ENCODE data around the gene ARPC5L. TPM values are rescaled to one million over a fixed set of nuclear protein-coding genes. Genes with fewer than 3 reads are reported as not detected.
A peak's percentile ranks its signal among the peaks of the same experiment; 100 is the strongest.

Gene ARPC5L
- total and polyA plus RNA-seq, 2 of the 13 experiments (the other 11 are each of a cell fraction or from before 2014, with no cell fraction given) = 29.9 to 33.8 TPM

DNA sequence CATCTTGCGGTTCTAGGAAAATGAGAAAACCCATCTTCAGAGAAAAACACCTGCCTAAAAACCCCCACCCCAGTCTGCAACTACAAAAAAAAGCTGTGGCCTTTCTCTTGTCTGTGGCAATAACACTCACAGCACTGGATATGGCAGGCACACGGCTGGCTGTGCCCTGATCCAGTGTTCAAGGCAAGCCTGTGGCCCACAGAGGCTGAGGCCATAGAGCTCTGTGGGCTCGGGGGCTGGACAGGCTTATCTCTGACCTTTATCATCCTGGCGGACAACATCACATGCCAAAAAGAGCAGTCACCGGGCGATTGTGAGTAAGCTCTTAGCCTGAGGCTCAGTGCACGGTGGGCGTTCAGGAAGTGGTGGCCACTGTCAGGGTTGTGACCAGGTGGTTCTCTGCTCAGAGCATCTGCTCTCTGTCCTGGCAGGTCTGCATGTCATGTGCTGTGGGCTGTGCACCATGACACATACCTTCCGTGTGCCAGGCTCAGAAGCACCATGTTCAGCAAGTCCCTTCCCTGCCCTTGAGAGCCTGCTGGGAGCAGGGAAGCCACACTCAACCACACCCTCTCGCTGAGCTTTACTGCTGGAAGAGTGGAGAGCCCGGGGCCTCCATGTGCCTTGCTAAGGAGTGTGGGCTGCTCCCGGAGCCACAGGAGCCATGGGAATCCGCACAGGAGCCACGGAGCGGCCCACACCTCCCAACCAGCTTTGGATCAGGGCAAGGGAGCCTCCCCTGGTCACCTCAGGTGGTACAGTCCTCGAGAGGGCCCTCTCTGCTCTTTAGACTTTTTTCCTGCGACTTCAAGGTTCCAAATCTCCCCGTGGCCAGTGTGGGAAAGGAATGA, 43.3 kb upstream of the ARPC5L start (continued):
- TF ChIP-seq ZNF136 (CRISPR knock-in tag; IDR thresholded peaks at IDR 0.05; ENCODE audit: low read depth) (no peak), RXRA (CRISPR knock-in tag; IDR thresholded peaks at IDR 0.05) (peak; percentile 68; the same call in 1 of the 2 replicates), TFDP1 (CRISPR knock-in tag; IDR thresholded peaks at IDR 0.05; ENCODE audit: borderline replicate concordance) (0 out of 2 replicates have a peak, but pooled peaks have one; percentile 12), ARID5B (CRISPR knock-in tag; IDR thresholded peaks at IDR 0.05) (no peak; the same call in 1 of the 2 replicates), UBTF (CRISPR knock-in tag; IDR thresholded peaks at IDR 0.05) (peak; percentile 35; the same call in 1 of the 2 replicates), ZNF510 (CRISPR knock-in tag; IDR thresholded peaks at IDR 0.05; ENCODE audit: low read depth) (no peak), PAX8 (CRISPR knock-in tag; IDR thresholded peaks at IDR 0.05; ENCODE audit: borderline replicate concordance) (0 out of 2 replicates have a peak, but pooled peaks have one; percentile 48), RBAK (CRISPR knock-in tag; IDR thresholded peaks at IDR 0.05) (no peak), GATAD2A (CRISPR knock-in tag; IDR thresholded peaks at IDR 0.05) (0 out of 2 replicates have a peak, but pooled peaks have one; percentile 51), ZFYVE20 (CRISPR knock-in tag; IDR thresholded peaks at IDR 0.05; ENCODE audit: borderline replicate concordance, low read depth) (no peak), HDAC2 (CRISPR knock-in tag; IDR thresholded peaks at IDR 0.05) (peak; percentile 62; the same call in 1 of the 2 replicates), NCOA2 (CRISPR knock-in tag; IDR thresholded peaks at IDR 0.05) (0 out of 2 replicates have a peak, but pooled peaks have one; percentile 13), MAF1 (CRISPR knock-in tag; IDR thresholded peaks at IDR 0.05; ENCODE audit: borderline replicate concordance) (0 out of 2 replicates have a peak, but pooled peaks have one; percentile 59), ZNF761 (CRISPR knock-in tag; conservative IDR thresholded peaks at IDR 0.05) (no peak)
- TF ChIP-seq, protein P1, sequence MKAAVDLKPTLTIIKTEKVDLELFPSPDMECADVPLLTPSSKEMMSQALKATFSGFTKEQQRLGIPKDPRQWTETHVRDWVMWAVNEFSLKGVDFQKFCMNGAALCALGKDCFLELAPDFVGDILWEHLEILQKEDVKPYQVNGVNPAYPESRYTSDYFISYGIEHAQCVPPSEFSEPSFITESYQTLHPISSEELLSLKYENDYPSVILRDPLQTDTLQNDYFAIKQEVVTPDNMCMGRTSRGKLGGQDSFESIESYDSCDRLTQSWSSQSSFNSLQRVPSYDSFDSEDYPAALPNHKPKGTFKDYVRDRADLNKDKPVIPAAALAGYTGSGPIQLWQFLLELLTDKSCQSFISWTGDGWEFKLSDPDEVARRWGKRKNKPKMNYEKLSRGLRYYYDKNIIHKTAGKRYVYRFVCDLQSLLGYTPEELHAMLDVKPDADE (CRISPR knock-in tag; IDR thresholded peaks at IDR 0.05) = no peak
- TF ChIP-seq, protein P2, sequence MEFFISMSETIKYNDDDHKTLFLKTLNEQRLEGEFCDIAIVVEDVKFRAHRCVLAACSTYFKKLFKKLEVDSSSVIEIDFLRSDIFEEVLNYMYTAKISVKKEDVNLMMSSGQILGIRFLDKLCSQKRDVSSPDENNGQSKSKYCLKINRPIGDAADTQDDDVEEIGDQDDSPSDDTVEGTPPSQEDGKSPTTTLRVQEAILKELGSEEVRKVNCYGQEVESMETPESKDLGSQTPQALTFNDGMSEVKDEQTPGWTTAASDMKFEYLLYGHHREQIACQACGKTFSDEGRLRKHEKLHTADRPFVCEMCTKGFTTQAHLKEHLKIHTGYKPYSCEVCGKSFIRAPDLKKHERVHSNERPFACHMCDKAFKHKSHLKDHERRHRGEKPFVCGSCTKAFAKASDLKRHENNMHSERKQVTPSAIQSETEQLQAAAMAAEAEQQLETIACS (CRISPR knock-in tag; IDR thresholded peaks at IDR 0.05) = no peak
